ENCODE data around the gene DOCK8. TPM values are rescaled to one million over a fixed set of nuclear protein-coding genes. Genes with fewer than 3 reads are reported as not detected.

The DOCK8 gene
- total and polyA plus RNA-seq, 2 of the 13 experiments (the other 11 are each of a cell fraction or from before 2014, with no cell fraction given), result 0.28 to 0.38 TPM

- H3K4me3 ChIP-seq (replicated peaks in 1 of 3; ENCODE audit: insufficient read depth in 1 of 3, low read depth in 2 of 3, low read length in 3 of 3), result no peak overlapping the region
- H4K20me1 ChIP-seq (ENCODE audit: insufficient read depth, low read length), result no peaks in the 10 kb centered on the region
- in situ Hi-C loops (cut with HindIII; ENCODE audit: extremely low pct_ligation_motif_present, low pct_unique_long_range_greater_than_20kb), result no loop called here
- H3K79me2 ChIP-seq (ENCODE audit: insufficient read depth, low read length), result no peaks in the 10 kb centered on the region
- H3K27ac ChIP-seq (ENCODE audit: extremely low read length, insufficient read depth, low read length), result no peak overlapping the region
- no peak for DNase-seq (ENCODE audit: low spot score)
- no peak overlapping the region for H2AFZ ChIP-seq (ENCODE audit: low read length)
- ATAC-seq, result no peak
- no peaks in the 10 kb centered on the region for H3K4me1 ChIP-seq (ENCODE audit: insufficient read depth, low read length)
- ChIA-PET POLR2A (no interaction called here), CTCF (ENCODE audit: low intra/inter-chr PET ratio, low total read pairs) (no interaction called here)
- WGBS (ENCODE audit: low lambda C conversion rate), result 55% methylated on average over 8 of the region's 8 CpGs
- no TSS peak for BruUV-seq (replicated peaks)
- H3K9me3 ChIP-seq (ENCODE audit: low read length), result no peaks in the 10 kb centered on the region
- no peak overlapping the region for H3K9ac ChIP-seq (ENCODE audit: insufficient read depth, low read depth, low read length)
- H3K4me2 ChIP-seq (ENCODE audit: low read depth, low read length), result no peak overlapping the region
- no peak for FAIRE-seq
- intact Hi-C loops (cut with micrococcal nuclease; ENCODE audit: unreplicated experiment), result loop anchor here (5.0 kb wide), 2 partner anchors 461 to 661 kb away; no protein-coding TSS in a partner anchor
- 0 out of 5 replicates have a peak, but pooled peaks cover 0 to 4% of the 10 kb centered on the region in 2 experiments for H3K27me3 ChIP-seq (ENCODE audit: control insufficient read depth in 1 of 2, insufficient read depth in 2 of 2, low read length in 2 of 2)
- H3K36me3 ChIP-seq (replicated peaks in 1 of 2; ENCODE audit: control insufficient read depth in 1 of 2, insufficient read depth in 2 of 2, low read length in 2 of 2), result no peaks in the 10 kb centered on the region
- TF ChIP-seq ZNF780A (CRISPR knock-in tag; IDR thresholded peaks at IDR 0.05), result no peak
- no peak for TF ChIP-seq REST (IDR thresholded peaks at IDR 0.05; ENCODE audit: borderline replicate concordance in 1 of 2, low read depth in 1 of 2, low read length in 2 of 2)
- TF ChIP-seq ZNF746 (CRISPR knock-in tag; IDR thresholded peaks at IDR 0.05), result no peak
- TF ChIP-seq FOXO1 (CRISPR knock-in tag; IDR thresholded peaks at IDR 0.05), result no peak
- TF ChIP-seq POLR2G (IDR thresholded peaks at IDR 0.05; ENCODE audit: low read depth, low read length), result no peak
- TF ChIP-seq ZNF530 (CRISPR knock-in tag; IDR thresholded peaks at IDR 0.05; ENCODE audit: low read depth), result no peak
- TF ChIP-seq ARID5B (CRISPR knock-in tag; IDR thresholded peaks at IDR 0.05), result no peak
- no peak for TF ChIP-seq ZBTB2 (CRISPR knock-in tag; IDR thresholded peaks at IDR 0.05; ENCODE audit: low read depth)
- TF ChIP-seq CHD4 (IDR thresholded peaks at IDR 0.05; ENCODE audit: borderline replicate concordance, low read length), result no peak
- no peak for TF ChIP-seq TERF1 (CRISPR knock-in tag; IDR thresholded peaks at IDR 0.05)
- TF ChIP-seq ZEB1 (IDR thresholded peaks at IDR 0.05; ENCODE audit: insufficient replicate concordance, low read depth), result no peak
- TF ChIP-seq ZNF547 (CRISPR knock-in tag; IDR thresholded peaks at IDR 0.05), result no peak
- no peak for TF ChIP-seq ZBTB26 (CRISPR knock-in tag; IDR thresholded peaks at IDR 0.05; ENCODE audit: borderline replicate concordance)
Measured at GRCh38 chr9:346111-346571, 131.5 kb downstream of the DOCK8 start.
